SJSA1 (cell line): ENCODE data around the gene TP53RK. TPM values are rescaled to one million over a fixed set of nuclear protein-coding genes. Genes with fewer than 3 reads are reported as not detected.

ENCODE experiments used
- DNase-seq, 2 experiments: peaks; one replicate each; pipeline ENCODE4 v3.0.0-alpha.2; 2015 to 2020; ENCODE audit warnings: low spot score in 2 of 2, low read depth in 1 of 2
- H3K27ac ChIP-seq: fragments of 250-450 bp; sonication (Bioruptor Pico); 2 replicates; pipeline ENCODE4 v1.5.1; 2020; ENCODE audit warnings: mild to moderate bottlenecking, moderate library complexity
- H3K27me3 ChIP-seq: fragments of 250-450 bp; sonication (Bioruptor Pico); replicated peaks from 2 replicates; pipeline ENCODE4 v1.5.1; 2020; ENCODE audit warnings: mild to moderate bottlenecking, moderate library complexity
- H3K36me3 ChIP-seq: fragments of 250-450 bp; sonication (Bioruptor Pico); 2 replicates; pipeline ENCODE4 v1.5.1; 2020; ENCODE audit warnings: mild to moderate bottlenecking
- H3K4me1 ChIP-seq: fragments of 250-450 bp; sonication (Bioruptor Pico); replicated peaks from 2 replicates; pipeline ENCODE4 v1.6.1; 2021; ENCODE audit warnings: mild to moderate bottlenecking
- H3K4me3 ChIP-seq: fragments of 250-450 bp; sonication (Bioruptor Pico); 2 replicates; pipeline ENCODE4 v1.5.1; 2020; ENCODE audit warnings: mild to moderate bottlenecking
- H3K9me3 ChIP-seq: fragments of 250-450 bp; sonication (Bioruptor Pico); replicated peaks from 2 replicates; pipeline ENCODE4 v1.5.1; 2020; ENCODE audit warnings: mild to moderate bottlenecking
- total RNA-seq: library from RNA; depleted of rRNA; stranded (reverse); fragments of >200 nt; shearing (Covaris generic); gene quantifications from 2 replicates; pipeline ENCODE4 v1.2.3, GENCODE V29; 2014

TP53RK gene
- total RNA-seq, 1 experiment from 2014 or later = 30.1 TPM

DNA sequence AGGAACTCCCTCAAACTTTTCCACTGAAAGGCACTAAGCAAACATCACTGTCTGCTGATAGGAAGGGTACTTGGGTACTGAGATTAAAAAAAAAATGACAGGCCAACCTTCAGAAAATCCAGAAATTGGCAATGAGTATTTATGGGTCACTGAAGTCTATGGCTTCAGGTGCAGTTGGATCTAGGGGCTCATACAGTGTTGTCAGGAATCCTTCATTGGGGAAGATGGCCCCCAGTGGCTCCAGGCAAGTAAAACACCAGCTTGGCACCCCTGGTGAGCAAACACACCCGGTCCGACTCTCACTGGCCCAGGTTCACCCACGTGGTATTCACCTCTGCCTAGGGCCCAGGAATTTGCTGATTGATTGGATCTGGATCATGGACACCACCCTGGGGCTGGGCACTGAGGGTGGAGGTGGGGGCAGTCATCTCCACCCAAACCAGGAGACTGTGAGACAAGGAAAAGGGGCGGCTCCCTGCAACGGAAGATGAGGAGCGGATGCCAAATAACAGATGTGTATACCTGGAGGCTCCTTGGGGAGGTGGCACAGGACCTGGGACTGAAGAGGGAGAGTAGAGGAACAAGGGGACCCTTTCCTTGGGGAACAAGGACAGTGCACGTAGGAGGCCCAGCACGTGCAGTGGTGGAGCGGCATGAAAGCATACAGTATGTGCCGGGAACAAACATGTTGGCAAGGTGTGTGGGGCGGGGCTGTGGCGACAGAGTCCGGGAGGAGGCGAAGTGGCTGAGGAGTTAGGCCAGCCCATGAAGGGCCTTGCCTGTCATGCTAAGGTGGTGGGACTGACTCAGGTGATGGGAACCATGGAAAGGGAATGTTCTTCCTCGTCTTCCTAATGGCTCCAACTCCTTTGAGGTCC lies 25.0 kb upstream of the TP53RK start:
- Histone ChIP-seq H3K27ac (no peak overlapping the region), H3K36me3 (no peaks in the 10 kb centered on the region; the same call in none of the 2 replicates)

DNA sequence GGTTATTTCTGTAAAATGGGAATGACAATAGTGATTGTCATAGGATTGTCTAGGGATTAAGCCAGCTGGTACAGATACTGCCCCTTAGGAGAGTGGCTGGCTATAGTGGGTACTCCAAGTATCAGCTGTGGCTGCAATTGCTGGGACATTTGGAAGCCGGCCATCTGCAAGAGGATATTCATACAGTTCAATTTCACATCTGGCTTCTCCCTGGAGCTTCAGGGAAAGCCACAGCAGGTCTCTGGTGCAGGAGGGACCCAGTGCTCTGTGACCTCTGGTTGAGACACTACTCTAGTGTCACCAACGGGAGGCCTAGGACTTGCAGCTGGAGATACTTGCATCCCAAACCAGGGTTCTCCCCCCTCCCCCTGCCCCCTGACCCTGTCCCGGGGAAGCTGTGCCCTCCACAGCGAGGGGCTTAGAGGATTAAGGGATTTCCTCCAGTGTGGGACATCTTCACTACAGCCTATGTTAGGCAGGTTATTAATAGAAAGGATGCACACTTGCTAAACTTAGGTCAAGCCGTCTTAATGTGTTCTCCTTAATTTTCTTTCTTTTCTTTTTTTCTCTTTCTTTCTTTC lies 22.9 kb upstream of the TP53RK start:
- Histone ChIP-seq H3K9me3 (no peaks in the 10 kb centered on the region), H3K27ac (no peak overlapping the region), H3K27me3 (no peaks in the 10 kb centered on the region), H3K4me1 (peaks cover 18% of the 10 kb centered on the region), H3K36me3 (no peaks in the 10 kb centered on the region; the same call in none of the 2 replicates), H3K4me3 (no peak overlapping the region)
- no peak for DNase-seq

More for the DNA sequence above, 25.0 kb upstream of the TP53RK start:
- no peaks in the 10 kb centered on the region for H3K27me3 ChIP-seq
- DNase-seq = no peak
- H3K4me3 ChIP-seq = no peak overlapping the region
- no peaks in the 10 kb centered on the region for H3K9me3 ChIP-seq
- peaks cover 14% of the 10 kb centered on the region for H3K4me1 ChIP-seq

DNA sequence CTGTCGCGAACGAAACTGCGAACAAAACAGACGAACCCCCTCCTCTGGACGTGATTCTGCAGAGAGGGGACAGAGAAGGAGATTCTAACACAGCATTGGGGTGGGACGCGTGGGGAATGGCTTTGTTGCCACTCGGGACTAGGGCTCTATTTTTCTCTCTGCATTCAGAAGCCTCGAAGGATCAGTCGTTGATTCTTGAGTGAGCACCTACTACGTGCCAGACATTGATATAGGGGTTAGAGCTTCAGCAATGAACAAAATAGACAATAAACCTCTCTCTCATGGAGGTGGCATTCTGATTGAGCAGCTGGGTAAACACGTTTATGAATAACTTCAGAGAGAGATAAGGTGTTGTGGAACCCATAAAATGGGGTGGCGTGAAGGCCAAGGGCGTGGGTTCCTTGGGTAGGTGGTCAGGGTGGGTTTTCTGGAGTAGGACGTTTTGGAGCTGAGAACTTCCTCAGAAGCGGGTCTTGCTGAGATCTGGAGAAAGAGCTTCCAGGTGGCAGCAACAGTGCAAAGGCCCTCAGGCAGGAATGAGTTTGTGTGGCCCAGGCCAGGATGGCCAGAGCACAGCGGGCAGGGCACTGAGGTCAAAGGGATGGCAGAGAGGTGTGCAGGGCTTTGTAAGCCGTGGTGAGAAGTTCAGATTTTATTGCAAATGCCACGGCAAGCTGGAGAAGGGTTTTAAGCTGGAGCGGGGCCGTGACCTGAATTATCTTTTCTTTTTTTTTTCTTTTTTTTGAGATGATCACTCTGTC lies 21.1 kb upstream of the TP53RK start:
- DNase-seq = no peak
- peak overlapping the region; percentile 54 for H3K27ac ChIP-seq
- H3K27me3 ChIP-seq = no peaks in the 10 kb centered on the region
- H3K4me3 ChIP-seq = peak overlapping the region; percentile 69
- peaks cover 17% of the 10 kb centered on the region for H3K4me1 ChIP-seq
- no peaks in the 10 kb centered on the region; the same call in 1 of the 2 replicates for H3K9me3 ChIP-seq
- no peaks in the 10 kb centered on the region; the same call in none of the 2 replicates for H3K36me3 ChIP-seq

DNA sequence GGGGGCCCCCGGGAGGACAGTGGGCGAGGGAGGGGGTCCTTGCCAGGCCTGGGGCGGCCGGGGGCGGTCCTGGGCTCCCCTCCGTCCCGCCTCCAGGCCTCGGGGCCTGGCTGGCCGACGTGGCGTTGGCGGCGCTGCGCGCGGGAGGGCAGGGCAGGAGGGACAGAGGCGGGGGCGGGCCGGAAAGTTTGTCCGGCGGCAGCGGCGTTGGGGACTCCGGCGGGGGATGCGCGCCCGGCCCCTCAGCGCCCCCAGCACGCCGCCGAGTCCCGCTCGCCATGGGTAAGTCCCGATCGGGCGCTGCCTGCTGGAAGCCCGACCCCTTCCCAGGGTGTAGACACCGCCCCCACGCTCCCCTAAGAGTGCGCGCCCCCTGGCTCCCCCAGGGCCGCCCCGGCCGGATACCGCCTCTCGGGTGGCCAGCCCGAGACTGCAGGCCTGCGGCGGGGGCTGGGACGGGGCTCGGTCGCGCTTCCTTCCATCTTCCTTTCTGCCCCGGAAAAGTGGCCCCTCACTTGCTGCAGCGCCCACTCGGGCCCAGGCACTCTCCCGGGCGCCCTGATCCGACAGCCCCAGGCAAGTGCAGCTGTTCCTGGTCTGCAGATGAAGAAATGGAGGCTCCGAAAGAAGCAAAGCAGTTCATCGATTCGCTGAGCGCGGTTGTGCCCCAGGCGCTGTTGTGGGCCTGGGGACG lies 20.4 kb upstream of the TP53RK start, which contains the start of gene SLC2A10:
Gene SLC2A10 (plus strand): TSS at position 191 of the 694 bp plus-strand sequence. CDS start 88 bp downstream, at position 279.
- peak; percentile 57 to 70 for DNase-seq
- Histone ChIP-seq H3K9me3 (no peaks in the 10 kb centered on the region; the same call in 1 of the 2 replicates), H3K27ac (peak within 1 kb of the TSS; percentile 54), H3K27me3 (no peaks in the 10 kb centered on the region), H3K36me3 (no peaks in the 10 kb centered on the region; the same call in none of the 2 replicates), H3K4me1 (peaks cover 12% of the 10 kb centered on the region), H3K4me3 (peak within 1 kb of the TSS; percentile 69)

DNA sequence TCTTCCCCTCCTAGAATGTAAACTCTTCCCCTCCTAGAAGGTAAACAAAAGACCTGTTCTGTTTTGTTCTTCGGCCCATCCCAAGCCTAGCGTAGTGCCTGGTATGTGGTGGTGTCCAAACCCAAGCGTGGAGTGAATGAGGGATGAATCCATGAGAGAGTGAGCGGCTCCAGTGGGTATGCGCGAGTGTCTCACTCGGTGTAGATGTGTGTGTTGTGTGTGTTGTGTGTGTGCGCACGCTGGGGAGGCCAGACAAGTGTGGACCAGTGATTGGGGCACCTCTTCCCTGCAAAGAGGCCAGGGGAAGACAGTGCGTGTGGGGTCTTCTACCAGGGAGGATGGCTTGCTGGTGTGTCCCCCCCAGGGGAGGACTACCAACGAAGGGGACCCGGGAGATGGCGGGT lies 19.8 kb upstream of the TP53RK start:
- Histone ChIP-seq H3K9me3 (no peaks in the 10 kb centered on the region; the same call in 1 of the 2 replicates), H3K27ac (peak overlapping the region; percentile 54; the same call in 1 of the 2 replicates), H3K4me3 (peak overlapping the region; percentile 69), H3K27me3 (no peaks in the 10 kb centered on the region), H3K36me3 (no peaks in the 10 kb centered on the region; the same call in none of the 2 replicates), H3K4me1 (peaks cover 12% of the 10 kb centered on the region)
- peak in 1 of 2 experiments; percentile 12 for DNase-seq

DNA sequence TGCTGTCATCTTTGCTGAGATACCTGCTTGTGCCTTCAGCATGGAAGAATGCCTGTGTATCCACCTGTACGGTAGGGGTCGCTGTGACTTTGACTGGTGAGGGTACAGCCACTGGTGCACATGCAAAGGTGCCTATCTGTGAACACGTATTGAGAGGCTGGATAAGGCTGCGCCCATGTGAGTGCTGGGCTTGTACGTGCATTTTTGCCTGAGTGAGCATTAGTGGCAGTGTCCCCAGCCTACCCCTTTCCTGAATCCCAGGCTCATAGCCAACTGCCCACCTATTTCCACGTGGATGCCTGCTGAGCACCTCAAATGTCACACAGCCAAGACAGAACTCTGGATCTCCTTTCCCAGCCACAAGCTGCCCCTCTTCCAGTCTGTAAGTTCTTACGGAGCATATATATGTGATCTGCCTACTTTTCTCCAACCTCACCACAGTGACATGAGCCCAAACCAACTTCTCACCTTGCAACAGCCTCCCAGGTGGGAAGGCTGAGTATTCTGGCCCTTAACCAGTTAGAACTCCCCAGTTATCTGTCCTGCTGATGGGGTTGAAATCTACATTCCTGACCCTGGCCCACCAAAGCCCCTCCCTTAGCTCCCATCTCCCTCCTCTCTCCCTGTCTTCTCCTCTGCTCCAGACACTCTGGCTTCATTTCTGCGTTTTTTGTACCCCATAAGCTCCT lies 19.1 kb upstream of the TP53RK start:
- Histone ChIP-seq H3K27ac (no peak overlapping the region), H3K9me3 (no peaks in the 10 kb centered on the region; the same call in 1 of the 2 replicates), H3K27me3 (no peaks in the 10 kb centered on the region), H3K4me1 (peaks cover 12% of the 10 kb centered on the region), H3K4me3 (no peak overlapping the region), H3K36me3 (no peaks in the 10 kb centered on the region; the same call in none of the 2 replicates)
- no peak for DNase-seq

DNA sequence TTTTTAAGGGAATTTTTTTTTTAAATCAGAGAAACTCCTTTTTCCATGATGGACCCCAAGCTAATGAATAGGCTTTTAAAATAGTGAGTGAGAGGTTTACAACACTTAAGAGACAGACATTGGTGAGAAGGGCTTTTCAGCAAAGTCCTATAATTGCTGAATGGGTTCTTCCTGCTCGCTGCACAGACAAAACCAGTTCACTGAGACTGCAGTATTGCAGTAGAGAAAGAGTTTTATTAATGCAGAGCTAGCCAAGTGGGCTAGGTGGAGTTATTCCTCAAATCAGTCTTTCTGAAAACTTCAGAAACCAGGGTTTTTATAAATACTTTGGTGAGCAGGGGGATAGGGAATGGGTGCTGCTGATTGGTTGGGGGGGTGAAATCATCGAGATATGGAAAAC lies 17.0 kb upstream of the TP53RK start:
- Histone ChIP-seq H3K27ac (no peak overlapping the region), H3K36me3 (no peaks in the 10 kb centered on the region; the same call in none of the 2 replicates), H3K27me3 (no peaks in the 10 kb centered on the region), H3K4me3 (no peak overlapping the region), H3K9me3 (no peaks in the 10 kb centered on the region; the same call in 1 of the 2 replicates), H3K4me1 (peaks cover 12% of the 10 kb centered on the region)
- DNase-seq = no peak

DNA sequence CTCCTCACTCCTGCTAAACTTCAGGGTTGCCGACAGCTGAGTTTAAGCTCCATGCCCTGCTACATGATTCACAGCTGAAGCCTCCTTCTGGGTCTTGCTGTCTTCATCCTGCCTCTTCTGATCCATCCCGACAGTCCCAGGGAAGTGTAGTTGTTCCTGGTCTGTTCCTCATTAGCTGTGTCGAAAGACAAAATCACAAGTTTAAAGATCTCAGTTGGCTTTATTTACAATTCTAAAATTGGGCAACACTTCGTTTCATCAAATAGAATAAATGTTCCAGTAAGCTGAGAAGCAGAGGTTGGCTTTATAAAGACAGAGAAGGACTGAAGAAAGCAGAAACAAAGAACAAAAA lies 16.1 kb upstream of the TP53RK start:
- no peak overlapping the region for H3K27ac ChIP-seq
- H3K36me3 ChIP-seq = no peaks in the 10 kb centered on the region; the same call in 1 of the 2 replicates
- H3K4me1 ChIP-seq = peaks cover 9% of the 10 kb centered on the region
- no peak overlapping the region for H3K4me3 ChIP-seq
- no peak for DNase-seq
- no peaks in the 10 kb centered on the region; the same call in 1 of the 2 replicates for H3K9me3 ChIP-seq
- no peaks in the 10 kb centered on the region for H3K27me3 ChIP-seq

DNA sequence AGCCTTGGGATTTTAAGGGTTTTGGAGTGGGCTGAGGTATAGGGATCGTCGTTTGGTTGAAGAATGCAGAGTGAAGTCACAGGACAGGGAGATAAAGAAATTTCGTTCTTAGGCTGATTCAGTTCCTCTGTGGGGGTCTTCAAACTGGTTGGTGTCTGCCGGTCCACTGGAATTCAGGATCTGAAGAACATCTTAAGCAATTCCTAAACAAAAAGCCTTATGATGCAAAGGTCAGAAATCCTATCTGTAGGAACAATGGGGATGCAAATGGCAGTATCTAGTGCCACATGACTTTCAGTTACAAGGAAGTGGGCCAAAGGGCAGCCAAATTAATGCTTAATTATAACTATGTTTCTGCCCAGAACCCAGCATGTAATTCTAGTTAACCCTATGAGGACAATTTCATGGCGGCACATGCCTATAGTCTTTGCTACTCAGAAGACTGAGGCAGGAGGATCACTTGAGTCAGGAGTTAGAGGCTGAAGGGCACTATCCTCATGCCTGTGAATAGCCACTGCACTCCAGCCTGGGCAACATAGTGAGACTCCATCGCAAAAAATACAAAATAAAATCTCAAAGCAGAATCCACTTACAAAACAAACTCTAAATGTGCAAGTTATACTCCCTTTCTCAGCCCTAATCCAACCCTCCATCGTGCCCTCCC lies 15.6 kb upstream of the TP53RK start:
- Histone ChIP-seq H3K36me3 (no peaks in the 10 kb centered on the region; the same call in 1 of the 2 replicates), H3K4me3 (no peak overlapping the region), H3K4me1 (peaks cover 6% of the 10 kb centered on the region), H3K27ac (no peak overlapping the region), H3K9me3 (no peaks in the 10 kb centered on the region; the same call in 1 of the 2 replicates), H3K27me3 (no peaks in the 10 kb centered on the region)
- no peak for DNase-seq

DNA sequence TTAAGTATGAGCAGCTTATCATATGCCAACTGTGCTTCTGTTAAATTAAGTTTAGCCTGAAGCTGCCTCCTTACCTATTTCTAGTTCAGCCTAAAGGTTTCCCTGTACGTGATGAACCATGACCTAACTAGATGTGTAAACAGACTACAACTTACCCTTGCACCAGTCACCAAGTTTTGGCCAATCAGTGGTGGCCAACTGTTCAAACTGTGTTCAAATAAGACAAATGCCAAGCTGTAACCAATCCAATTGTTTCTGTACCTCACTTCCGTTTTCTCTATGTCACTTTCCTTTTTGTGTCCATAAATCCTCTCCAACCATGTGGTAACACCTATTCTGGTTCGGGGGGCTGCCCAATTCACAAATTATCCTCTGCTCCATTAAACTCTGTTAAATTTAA lies 14.2 kb upstream of the TP53RK start:
- Histone ChIP-seq H3K4me1 (no peaks in the 10 kb centered on the region), H3K27me3 (no peaks in the 10 kb centered on the region), H3K27ac (no peak overlapping the region), H3K9me3 (no peaks in the 10 kb centered on the region; the same call in 1 of the 2 replicates), H3K4me3 (no peak overlapping the region), H3K36me3 (no peaks in the 10 kb centered on the region)
- DNase-seq = no peak

DNA sequence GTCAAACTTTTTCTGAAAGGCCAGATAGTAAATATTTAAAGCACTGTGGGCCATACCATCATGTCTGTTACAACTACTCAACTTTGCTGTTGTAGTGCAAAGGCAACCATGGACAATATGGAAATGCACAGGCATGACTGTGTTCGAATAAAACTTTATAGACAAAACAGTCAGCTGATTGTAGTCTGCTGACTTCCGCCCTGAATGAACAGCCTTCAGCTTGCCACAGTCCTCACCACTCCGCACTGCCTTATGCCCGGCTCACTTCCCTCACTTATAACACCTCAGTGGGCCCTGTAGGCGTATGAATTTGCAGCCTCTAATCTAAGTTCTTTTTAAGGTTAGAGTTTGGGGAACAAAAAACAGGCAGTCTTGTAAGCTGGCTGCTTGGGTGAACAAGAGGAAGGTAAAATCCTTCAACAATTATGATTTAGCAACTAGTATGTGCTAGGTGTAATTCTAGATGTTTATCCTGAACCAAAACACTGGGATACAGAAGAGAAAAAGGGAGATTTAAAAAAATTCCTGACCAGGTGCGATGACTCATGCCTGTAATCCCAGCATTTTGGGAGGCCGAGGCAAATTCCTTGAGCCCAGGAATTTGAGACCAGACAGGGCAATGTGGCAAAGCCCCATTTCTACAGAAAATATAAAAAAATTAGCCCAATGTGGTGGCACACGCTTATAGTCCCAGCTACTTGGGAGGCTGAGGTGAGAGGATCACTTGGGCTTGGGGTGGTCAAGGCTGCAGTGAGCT lies 13.4 kb upstream of the TP53RK start:
- Histone ChIP-seq H3K9me3 (no peaks in the 10 kb centered on the region; the same call in 1 of the 2 replicates), H3K27ac (no peak overlapping the region), H3K4me3 (no peak overlapping the region), H3K27me3 (no peaks in the 10 kb centered on the region), H3K36me3 (no peaks in the 10 kb centered on the region), H3K4me1 (no peaks in the 10 kb centered on the region)
- no peak for DNase-seq
